ENCODE data around the gene SIRPD. TPM values are rescaled to one million over a fixed set of nuclear protein-coding genes. Genes with fewer than 3 reads are reported as not detected.

SIRPD gene
- total RNA-seq, 5 donors from 2014 or later (not counting 1 experiment from before 2014, with no cell fraction given): 0.19 to 0.25 (median 0.23) TPM; not detected in 2

DNA sequence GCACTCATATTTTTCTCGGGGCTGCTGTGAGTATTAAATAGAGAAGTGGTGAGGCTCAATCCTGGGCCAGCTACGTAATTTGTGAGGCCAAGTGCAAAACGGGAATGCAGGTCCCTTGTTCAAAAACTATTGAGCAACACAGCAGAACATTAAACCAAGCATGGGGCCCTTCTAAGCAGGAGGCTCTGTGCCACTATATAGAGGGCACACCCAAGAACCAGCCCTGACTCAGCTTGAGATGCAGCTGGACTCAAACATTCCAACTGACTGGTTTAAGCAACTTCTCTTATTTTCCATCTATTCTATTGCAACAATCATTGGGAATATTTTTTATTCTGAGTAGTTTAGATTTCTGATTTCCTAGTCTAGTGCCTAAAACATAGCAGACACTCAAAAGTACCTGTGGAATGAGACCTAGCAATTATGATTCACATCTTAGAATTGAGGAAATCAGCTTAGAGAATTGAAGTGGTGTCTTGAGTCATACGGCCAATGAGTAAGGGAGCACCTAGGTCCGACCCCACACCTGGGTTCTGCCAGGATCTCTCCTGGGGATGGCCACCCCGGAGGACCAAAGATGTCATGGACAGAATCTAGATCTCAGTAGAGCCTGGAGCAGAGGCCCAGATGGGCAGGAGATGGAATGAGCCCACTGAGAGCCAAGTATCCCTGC, 67.6 kb downstream of the SIRPD start:
- no peak overlapping the region for H3K27ac Mint-ChIP-seq
- whole genome bisulfite sequencing (ENCODE audit: insufficient coverage): 77% methylated on average over 3 of the region's 6 CpGs
- ChIA-PET CTCF (no interaction called here), POLR2A (interaction anchor here in 1 of 2 donors (0.9 kb wide), 1 partner anchor 674 kb away, joined by 3 read pairs; no protein-coding TSS in a partner anchor)
- no peak overlapping the region for H3K4me3 ChIP-seq (ENCODE audit: control insufficient read depth in 1 of 2, extremely low read depth in 1 of 2, low read length in 1 of 2)
- DNase-seq (no peak), ATAC-seq (replicated peaks in 1 of 4) (no peak)
- H3K9me3 Mint-ChIP-seq: peaks cover 0 to 2% (median 0%) of the 10 kb centered on the region in 3 donors
- H3K4me1 Mint-ChIP-seq: peaks cover 3 to 20% (median 10%) of the 10 kb centered on the region in 3 donors
- H3K36me3 ChIP-seq (ENCODE audit: control insufficient read depth in 2 of 2, extremely low read depth in 1 of 2, insufficient read depth in 1 of 2, low read length in 1 of 2): no peaks in the 10 kb centered on the region
- no peak overlapping the region for H3K4me3 Mint-ChIP-seq
- no peaks in the 10 kb centered on the region for H3K36me3 Mint-ChIP-seq
- H3K27me3 ChIP-seq (replicated peaks in 1 of 2; ENCODE audit: control insufficient read depth in 2 of 2, extremely low read depth in 1 of 2, insufficient read depth in 2 of 2, low read length in 1 of 2): peaks cover 0 to 20% of the 10 kb centered on the region in 2 experiments
- peaks cover 7 to 19% of the 10 kb centered on the region in 2 experiments for H3K4me1 ChIP-seq (ENCODE audit: control insufficient read depth in 1 of 2, extremely low read depth in 1 of 2, insufficient read depth in 2 of 2, low read length in 2 of 2)
- peaks cover 15 to 21% of the 10 kb centered on the region in 2 donors for H3K27me3 Mint-ChIP-seq
- no peak overlapping the region for H3K27ac ChIP-seq (ENCODE audit: low read length)
- no peaks in the 10 kb centered on the region for H3K9me3 ChIP-seq

DNA sequence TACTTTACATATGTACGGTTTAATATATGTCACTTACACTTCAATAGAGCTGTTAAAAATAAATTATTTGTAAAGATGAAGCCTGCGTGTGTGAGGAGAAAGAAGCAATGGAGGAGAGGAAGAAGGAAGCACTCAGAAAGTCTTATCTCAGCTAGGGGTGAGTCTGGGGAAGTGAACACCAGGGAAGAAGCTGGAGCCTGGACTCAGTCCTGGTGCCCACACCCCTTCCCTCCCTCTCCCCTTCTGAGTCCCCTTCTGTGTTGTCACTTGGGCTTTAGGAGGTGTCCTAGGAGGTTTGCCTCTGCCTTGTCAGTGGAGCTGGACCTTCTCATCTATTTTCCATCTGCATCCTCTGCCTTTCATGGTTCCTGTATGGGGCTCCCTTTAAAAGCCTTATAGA, 68.2 kb downstream of the SIRPD start:
- Histone ChIP-seq H3K4me1 (ENCODE audit: control insufficient read depth in 1 of 2, extremely low read depth in 1 of 2, insufficient read depth in 2 of 2, low read length in 2 of 2) (peaks cover 7 to 19% of the 10 kb centered on the region in 2 experiments), H3K36me3 (ENCODE audit: control insufficient read depth in 2 of 2, extremely low read depth in 1 of 2, insufficient read depth in 1 of 2, low read length in 1 of 2) (no peaks in the 10 kb centered on the region), H3K27me3 (replicated peaks in 1 of 2; ENCODE audit: control insufficient read depth in 2 of 2, extremely low read depth in 1 of 2, insufficient read depth in 2 of 2, low read length in 1 of 2) (peaks cover 0 to 20% of the 10 kb centered on the region in 2 experiments), H3K4me3 (ENCODE audit: control insufficient read depth in 1 of 2, extremely low read depth in 1 of 2, low read length in 1 of 2) (no peak overlapping the region), H3K9me3 (no peaks in the 10 kb centered on the region), H3K27ac (ENCODE audit: low read length) (no peak overlapping the region)
- H3K27ac Mint-ChIP-seq: no peak overlapping the region
- H3K9me3 Mint-ChIP-seq: peaks cover 0 to 2% (median 0%) of the 10 kb centered on the region in 3 donors
- ATAC-seq (replicated peaks in 1 of 4) (no peak), DNase-seq (no peak)
- POLR2A ChIA-PET: no interaction called here
- H3K4me1 Mint-ChIP-seq: peaks cover 3 to 20% (median 10%) of the 10 kb centered on the region in 3 donors
- peaks cover 18 to 26% of the 10 kb centered on the region in 2 donors for H3K27me3 Mint-ChIP-seq
- H3K4me3 Mint-ChIP-seq: no peak overlapping the region
- WGBS (ENCODE audit: insufficient coverage): no CpG with 5 or more reads among the region's 2 CpGs
- CTCF ChIA-PET: no interaction called here
- H3K36me3 Mint-ChIP-seq: no peaks in the 10 kb centered on the region

DNA sequence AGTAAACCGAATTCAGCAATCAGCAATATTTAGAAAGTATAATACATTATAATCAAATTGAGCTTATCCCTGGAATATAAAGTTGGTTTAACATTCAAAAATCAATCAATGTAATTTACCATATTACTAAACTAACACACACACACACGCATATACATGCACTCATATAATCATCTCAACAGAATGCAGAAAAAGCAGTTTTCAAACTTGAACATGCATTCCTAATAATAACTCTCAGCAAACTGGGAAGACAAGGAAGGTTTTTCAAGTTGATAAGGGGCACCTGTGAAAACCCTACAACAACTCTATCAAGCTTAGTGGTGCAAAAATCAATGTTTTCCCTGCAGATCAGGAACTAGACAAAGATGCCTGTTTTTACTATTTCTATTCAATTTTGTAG, 70.9 kb downstream of the SIRPD start:
- Histone ChIP-seq H3K4me3 (ENCODE audit: control insufficient read depth in 1 of 2, extremely low read depth in 1 of 2, low read length in 1 of 2) (no peak overlapping the region), H3K27ac (ENCODE audit: low read length) (no peak overlapping the region), H3K36me3 (ENCODE audit: control insufficient read depth in 2 of 2, extremely low read depth in 1 of 2, insufficient read depth in 1 of 2, low read length in 1 of 2) (no peaks in the 10 kb centered on the region), H3K4me1 (ENCODE audit: control insufficient read depth in 1 of 2, extremely low read depth in 1 of 2, insufficient read depth in 2 of 2, low read length in 2 of 2) (peaks cover 4% of the 10 kb centered on the region in 2 experiments), H3K9me3 (no peaks in the 10 kb centered on the region), H3K27me3 (replicated peaks in 1 of 2; ENCODE audit: control insufficient read depth in 2 of 2, extremely low read depth in 1 of 2, insufficient read depth in 2 of 2, low read length in 1 of 2) (peaks cover 0 to 24% of the 10 kb centered on the region in 2 experiments)
- H3K36me3 Mint-ChIP-seq: no peaks in the 10 kb centered on the region
- H3K4me3 Mint-ChIP-seq: no peak overlapping the region
- POLR2A ChIA-PET: no interaction called here
- peaks cover 2 to 6% (median 2%) of the 10 kb centered on the region in 3 donors for H3K4me1 Mint-ChIP-seq
- no peaks in the 10 kb centered on the region for H3K9me3 Mint-ChIP-seq
- no peak for DNase-seq
- CTCF ChIA-PET: no interaction called here
- H3K27me3 Mint-ChIP-seq: peaks cover 24 to 48% of the 10 kb centered on the region in 2 donors
- no peak overlapping the region for H3K27ac Mint-ChIP-seq
- ATAC-seq (replicated peaks in 1 of 4): no peak
- 100% methylated on average over 1 of the region's 2 CpGs for WGBS (ENCODE audit: insufficient coverage)

DNA sequence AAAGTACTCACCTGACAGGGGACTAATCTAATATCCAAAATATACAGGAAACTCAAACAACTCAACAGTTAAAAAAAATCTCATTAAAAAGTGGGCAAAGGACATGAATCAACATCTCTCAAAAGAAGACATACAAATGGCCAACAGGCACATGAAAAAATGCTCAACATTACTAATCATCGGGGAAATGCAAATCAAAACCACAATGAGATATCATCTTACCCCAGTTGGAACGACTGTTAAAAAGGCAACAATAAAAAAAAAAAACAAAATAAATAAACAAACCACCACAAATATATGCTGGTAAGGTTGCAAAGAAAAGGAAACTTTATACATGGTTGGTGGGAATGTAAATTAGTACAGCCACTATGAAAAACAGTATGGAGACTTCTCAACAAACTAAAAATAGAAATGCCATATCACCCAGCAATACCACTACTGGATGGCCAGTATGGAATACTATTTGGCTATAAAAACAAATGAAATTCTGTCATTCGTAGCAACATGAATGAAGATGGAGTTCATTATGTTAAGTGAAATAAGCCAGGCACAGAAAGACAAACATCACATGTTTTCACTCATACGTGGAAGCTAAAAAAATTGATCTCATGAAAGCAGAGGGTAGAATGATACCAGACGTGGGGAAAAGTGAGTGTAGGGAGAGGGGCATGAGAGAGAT, 72.9 kb downstream of the SIRPD start:
- H3K36me3 Mint-ChIP-seq: no peaks in the 10 kb centered on the region
- H3K27me3 Mint-ChIP-seq: peaks cover 24 to 54% of the 10 kb centered on the region in 2 donors
- no peak overlapping the region for H3K4me3 ChIP-seq (ENCODE audit: control insufficient read depth in 1 of 2, extremely low read depth in 1 of 2, low read length in 1 of 2)
- H3K36me3 ChIP-seq (ENCODE audit: control insufficient read depth in 2 of 2, extremely low read depth in 1 of 2, insufficient read depth in 1 of 2, low read length in 1 of 2): no peaks in the 10 kb centered on the region
- no peak overlapping the region for H3K27ac ChIP-seq (ENCODE audit: low read length)
- ATAC-seq (replicated peaks in 1 of 4): no peak
- ChIA-PET CTCF (no interaction called here), POLR2A (no interaction called here)
- H3K4me1 ChIP-seq (ENCODE audit: control insufficient read depth in 1 of 2, extremely low read depth in 1 of 2, insufficient read depth in 2 of 2, low read length in 2 of 2): no peaks in the 10 kb centered on the region
- peaks cover 0 to 11% of the 10 kb centered on the region in 2 experiments for H3K27me3 ChIP-seq (replicated peaks in 1 of 2; ENCODE audit: control insufficient read depth in 2 of 2, extremely low read depth in 1 of 2, insufficient read depth in 2 of 2, low read length in 1 of 2)
- no peaks in the 10 kb centered on the region for H3K9me3 Mint-ChIP-seq
- no peaks in the 10 kb centered on the region for H3K4me1 Mint-ChIP-seq
- no peak overlapping the region for H3K27ac Mint-ChIP-seq
- WGBS (ENCODE audit: insufficient coverage): no CpG with 5 or more reads among the region's 5 CpGs
- DNase-seq: no peak
- H3K9me3 ChIP-seq: no peaks in the 10 kb centered on the region
- H3K4me3 Mint-ChIP-seq: no peak overlapping the region

Other genes with a start within 250 kb of the SIRPD start
- 1 to 10 TPM; 1.1 to 2.4 (median 2.2) TPM for gene SDCBP2, start 228.6 kb downstream of the SIRPD start, total RNA-seq
- 10 to 100 TPM; 76.7 to 90.4 (median 79.9) TPM for gene FKBP1A, start 164.7 kb downstream of the SIRPD start, total RNA-seq
- 10 to 100 TPM; 56.7 to 68.7 (median 65.8) TPM for gene NSFL1C, start 90.9 kb downstream of the SIRPD start, total RNA-seq
- under 1 TPM in 2 of 5 donors, not detected in 3; 0.09 to 0.58 TPM for gene SIRPB2, start 66.3 kb downstream of the SIRPD start, total RNA-seq
- 1 to 10 TPM in 4 of 5 donors, under 1 TPM in 1; 0.62 to 6.2 (median 3.1) TPM for gene SIRPB1, start 62.3 kb upstream of the SIRPD start, total RNA-seq
- 10 to 100 TPM; 25.4 to 59.5 (median 28.6) TPM for gene SIRPG, start 100.1 kb upstream of the SIRPD start, total RNA-seq